SHP77 (cell line): ENCODE measurements around the gene CSGALNACT2.

ENCODE experiments used
- DNase-seq, 2 experiments: peaks; one replicate each; lab custom pipeline; 2025; lab: John Stamatoyannopoulos, UW

The CSGALNACT2 gene

DNA sequence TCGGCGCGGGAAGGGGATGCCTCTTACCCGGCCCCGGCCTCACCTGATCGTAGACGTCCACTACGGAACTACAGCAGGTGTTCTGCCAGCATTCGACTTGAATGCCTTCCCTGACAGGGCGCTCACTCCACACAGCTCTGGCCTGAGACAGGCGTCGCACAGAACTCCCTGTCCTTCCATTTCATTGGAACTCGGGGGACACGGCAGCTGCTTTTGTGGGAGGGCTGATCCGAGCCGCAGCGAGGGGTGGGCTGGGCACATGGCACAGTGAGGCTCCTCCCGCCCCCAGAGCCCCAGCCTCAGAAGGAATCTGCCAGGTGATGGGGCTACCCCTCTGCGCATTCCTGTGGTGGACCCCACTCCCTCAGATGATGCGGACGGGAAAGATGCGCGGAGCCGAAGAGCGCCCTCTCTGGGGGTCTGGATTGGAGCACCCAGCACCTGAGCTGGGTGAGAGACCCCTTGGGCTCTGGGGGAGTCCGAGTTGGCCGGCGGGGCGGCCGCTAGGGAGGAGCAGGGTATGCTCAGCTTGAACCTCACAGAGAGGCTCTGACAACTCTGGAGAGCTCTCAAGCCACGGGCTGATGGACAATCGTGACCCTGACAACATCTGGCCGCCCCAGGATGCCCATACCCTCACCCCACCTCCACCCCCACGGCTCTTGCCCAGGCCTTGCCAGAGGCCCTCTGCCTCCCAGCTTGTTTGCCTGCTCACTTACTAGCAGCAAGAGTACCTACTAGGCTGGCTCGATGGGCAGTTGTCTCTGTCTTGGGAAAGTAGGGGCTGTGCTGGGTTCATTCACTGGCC is 92.1 kb downstream of the CSGALNACT2 start:
- DNase-seq, result no peak

DNA sequence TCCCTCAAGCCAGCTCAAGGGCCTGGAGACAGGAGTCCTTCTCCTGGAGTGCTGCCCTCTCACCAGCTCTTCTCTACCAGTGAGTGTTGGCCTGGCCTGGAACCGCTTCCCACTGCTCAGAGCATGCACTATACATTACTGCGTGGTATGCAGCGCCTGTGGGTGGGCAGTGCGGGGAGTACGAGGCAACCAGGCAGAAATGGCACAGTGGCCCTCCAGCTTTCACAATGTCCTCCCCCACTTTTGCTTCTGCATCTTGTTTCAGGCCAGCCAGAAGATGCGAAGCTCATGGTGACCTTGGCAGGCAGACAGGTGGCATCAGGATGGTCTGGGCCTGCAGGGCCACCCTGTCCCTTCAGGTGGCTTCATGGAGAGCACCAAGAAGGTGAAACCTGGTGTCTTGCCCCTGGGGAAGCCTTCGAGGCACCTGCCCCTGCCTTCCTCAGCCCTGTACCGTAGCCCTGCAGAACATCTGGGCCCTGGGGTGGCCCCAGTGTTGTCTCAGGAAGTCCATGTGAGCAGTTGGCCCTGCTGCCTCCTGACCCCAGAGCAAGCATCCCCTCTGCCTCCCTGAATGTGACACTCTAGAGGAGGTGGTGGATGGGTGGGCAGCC is 92.8 kb downstream of the CSGALNACT2 start:
- DNase-seq, result no peak

- no peak for DNase-seq
Measured at GRCh38 chr10:43231523-43232078, 93.4 kb downstream of the CSGALNACT2 start.

DNA sequence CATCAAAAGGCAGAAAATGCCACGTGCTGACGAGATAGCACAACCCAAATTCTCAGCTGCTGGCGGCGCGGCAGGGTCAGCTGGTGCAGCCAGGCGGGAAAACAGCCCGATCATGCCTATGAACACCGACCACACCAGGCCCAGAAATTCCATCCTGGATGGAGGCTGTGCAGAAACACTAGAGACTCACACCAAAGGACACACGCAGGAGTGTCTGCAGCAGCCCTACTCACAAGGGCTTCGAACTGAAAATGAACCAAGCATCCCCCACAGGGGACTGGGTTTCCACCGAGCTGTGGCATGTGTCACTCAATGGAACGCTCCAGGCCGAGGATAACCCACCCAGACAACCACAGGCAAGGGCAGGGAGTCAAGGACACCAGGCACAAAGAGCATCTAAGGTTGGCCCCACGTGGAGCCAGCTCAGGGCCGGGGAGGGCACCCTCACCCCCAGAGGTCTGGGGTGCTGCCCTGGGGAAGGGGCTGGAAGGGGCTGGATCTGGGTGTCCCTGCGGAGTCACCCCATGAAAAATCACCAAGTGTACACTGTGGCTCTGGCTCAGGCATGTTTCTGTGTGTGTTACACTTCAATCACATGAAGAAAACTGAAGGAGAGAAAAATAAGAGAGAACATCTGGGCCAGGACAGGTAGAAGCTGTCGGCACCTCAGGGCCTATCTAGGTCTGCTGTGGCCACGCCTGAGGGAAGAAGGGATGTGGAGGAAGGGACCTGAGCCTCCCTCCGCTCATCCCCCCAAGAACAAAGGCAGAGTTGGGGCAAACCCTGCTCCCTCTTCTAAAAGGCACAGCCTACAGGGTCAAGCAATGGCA is 95.6 kb downstream of the CSGALNACT2 start:
- no peak for DNase-seq

DNA sequence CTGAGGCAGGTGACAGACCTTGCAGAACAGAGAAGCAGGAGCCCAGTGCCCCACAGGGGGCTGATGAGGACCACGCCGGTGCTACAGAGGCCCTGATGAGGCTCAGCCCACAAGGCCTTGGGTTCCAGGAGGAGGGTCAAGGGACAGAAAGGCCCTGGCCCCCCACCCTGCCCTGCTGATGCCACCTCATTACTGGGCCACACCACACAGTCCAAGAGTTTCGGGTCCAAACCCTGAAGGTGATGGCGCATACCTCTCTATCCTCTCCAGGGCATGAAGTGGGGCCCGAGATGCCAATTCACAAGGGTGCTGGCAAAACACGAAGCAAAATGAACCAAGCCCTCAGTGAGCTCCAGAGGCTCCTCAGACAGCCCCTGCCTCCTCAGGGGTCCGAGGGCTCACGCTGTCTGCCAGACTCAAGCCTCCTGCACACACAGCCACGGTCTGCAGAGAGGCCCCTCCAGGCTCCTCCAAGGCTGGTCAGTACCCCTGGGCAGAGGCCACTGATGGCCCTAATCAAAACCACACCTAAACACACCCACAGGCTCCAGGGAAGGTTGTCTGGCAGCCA is 96.3 kb downstream of the CSGALNACT2 start:
- no peak for DNase-seq
